HepG2 (cell line): ENCODE results near the gene SNX15. TPM values are rescaled to one million over a fixed set of nuclear protein-coding genes. Genes with fewer than 3 reads are reported as not detected.

Experiments used
- ATAC-seq: fragments of 200-7000 bp; cut with Tn5 transposase; 3 replicates; pipeline ENCODE4 v1.9.1; 2020; ENCODE audit warnings: mild to moderate bottlenecking, moderate library complexity
- BruUV-seq: library from RNA; stranded (reverse); fragments of 400-500 nt; replicated peaks from 2 replicates; lab custom pipeline; 2021; lab: Mats Ljungman, UMichigan
- CTCF ChIA-PET: fragments of 300-600 bp; formaldehyde crosslinking; extraction: SDS; loops from one replicate; lab custom pipeline; 2021; ENCODE audit warnings: low total read pairs, inconsistent platforms, low intra/inter-chr PET ratio; lab: Yijun Ruan, JAX
- POLR2A ChIA-PET: fragments of 350-600 bp; sonication (Branson Sonifier 250); formaldehyde crosslinking; loops from one replicate; lab custom pipeline; 2020; ENCODE audit warnings: antibody characterized with exemption, inconsistent platforms; lab: Yijun Ruan, JAX
- DNase-seq: peaks from one replicate; pipeline ENCODE4 v3.0.0-alpha.2; 2015; ENCODE audit warnings: low spot score
- FAIRE-seq: peaks from 3 replicates; lab custom pipeline; 2011; peaks lifted over from hg19 to GRCh38; lab: Jason Lieb, UNC
- H2AFZ ChIP-seq: one replicate; pipeline ENCODE4 v1.6.1; 2011; ENCODE audit warnings: low read length, inconsistent platforms
- H3K27ac ChIP-seq: fragments of 300-600 bp; 3 replicates; pipeline ENCODE4 v1.8.0; 2011; ENCODE audit warnings: mixed run types, mild to moderate bottlenecking, mixed read lengths, low read length, inconsistent platforms; ENCODE audit not compliant: insufficient read depth; ENCODE audit errors: extremely low read length
- H3K27me3 ChIP-seq, 2 experiments: fragments of 200-600 bp in 1 of 2; 2 replicates in 1 of 2; 3 replicates in 1 of 2; pipeline versions ENCODE4 v1.6.0 to v1.8.0; 2011; ENCODE audit warnings: low read length in 2 of 2, mild to moderate bottlenecking in 2 of 2, moderate library complexity in 2 of 2, inconsistent platforms in 1 of 2; ENCODE audit not compliant: insufficient read depth in 2 of 2, control insufficient read depth in 1 of 2
- H3K36me3 ChIP-seq, 2 experiments: fragments of 200-600 bp in 1 of 2; replicated peaks in 1 of 2; 2 replicates in 1 of 2; 3 replicates in 1 of 2; pipeline versions ENCODE4 v1.5.1 to v1.8.0; 2011; ENCODE audit warnings: low read length in 2 of 2, inconsistent platforms in 1 of 2; ENCODE audit not compliant: insufficient read depth in 2 of 2, control insufficient read depth in 1 of 2
- H3K4me1 ChIP-seq: 2 replicates; pipeline ENCODE4 v1.5.1; 2012; ENCODE audit warnings: low read length, inconsistent platforms; ENCODE audit not compliant: insufficient read depth
- H3K4me2 ChIP-seq: 2 replicates; pipeline ENCODE4 v1.6.0; 2011; ENCODE audit warnings: low read depth, low read length, inconsistent platforms
- H3K4me3 ChIP-seq, 3 experiments: fragments of 200-600 bp in 1 of 3; sonication (generic), shearing (Covaris generic) in 1 of 3; replicated peaks in 1 of 3; 2 replicates each; pipeline ENCODE4 v1.5.1; 2011 to 2016; ENCODE audit warnings: low read length in 3 of 3, inconsistent platforms in 2 of 3, low read depth in 2 of 3, mild to moderate bottlenecking in 2 of 3, control low read depth in 1 of 3, mixed read lengths in 1 of 3; ENCODE audit not compliant: insufficient read depth in 1 of 3
- H3K79me2 ChIP-seq: one replicate; pipeline ENCODE4 v1.6.1; 2011; ENCODE audit warnings: low read length, inconsistent platforms; ENCODE audit not compliant: insufficient read depth
- H3K9ac ChIP-seq: 2 replicates; pipeline ENCODE4 v1.6.0; 2011; ENCODE audit warnings: mild to moderate bottlenecking, low read depth, low read length, inconsistent platforms; ENCODE audit not compliant: insufficient read depth
- H3K9me3 ChIP-seq: 2 replicates; pipeline ENCODE4 v1.5.1; 2012; ENCODE audit warnings: mild to moderate bottlenecking, low read length
- H4K20me1 ChIP-seq: 2 replicates; pipeline ENCODE4 v1.6.0; 2011; ENCODE audit warnings: inconsistent platforms, mild to moderate bottlenecking, low read length, moderate library complexity; ENCODE audit not compliant: insufficient read depth
- AGO2 ChIP-seq: fragments of 200-400 bp; formaldehyde crosslinking; optimal IDR thresholded peaks from 2 replicates; pipeline ENCODE3; 2017; ENCODE audit warnings: mild to moderate bottlenecking, low read depth, low read length, moderate library complexity
- ARID2 ChIP-seq: sonication (generic); formaldehyde crosslinking; IDR thresholded peaks from 2 replicates; pipeline ENCODE4 v1.8.1; 2022; ENCODE audit warnings: mild to moderate bottlenecking, missing genetic modification reagents, borderline replicate concordance
- HCFC1 ChIP-seq: fragments of 150-350 bp; IDR thresholded peaks from 2 replicates; pipeline ENCODE4 v1.6.1; 2014; ENCODE audit warnings: low read depth, low read length
- HNRNPL ChIP-seq: fragments of 200-400 bp; formaldehyde crosslinking; IDR thresholded peaks from 2 replicates; pipeline ENCODE4 v1.6.1; 2017; ENCODE audit warnings: mild to moderate bottlenecking, low read depth, low read length
- MYNN ChIP-seq: sonication (generic); formaldehyde crosslinking; IDR thresholded peaks from 2 replicates; pipeline ENCODE4 v1.4.0; 2020; ENCODE audit warnings: mild to moderate bottlenecking, low read depth, missing genetic modification reagents
- POLR2A ChIP-seq, 2 experiments: IDR thresholded peaks; 2 replicates each; pipeline ENCODE4 v1.6.1; 2011; ENCODE audit warnings: low read depth in 2 of 2, low read length in 2 of 2, mild to moderate bottlenecking in 1 of 2, moderate library complexity in 1 of 2; ENCODE audit not compliant: insufficient read depth in 1 of 2
- RBFOX2 ChIP-seq: fragments of 200-400 bp; formaldehyde crosslinking; IDR thresholded peaks from 2 replicates; pipeline ENCODE4 v1.6.1; 2017; ENCODE audit warnings: low read depth, mild to moderate bottlenecking, low read length
- ZNF33B ChIP-seq: sonication (generic); formaldehyde crosslinking; IDR thresholded peaks from 2 replicates; pipeline ENCODE4 v1.5.1; 2020; ENCODE audit warnings: mild to moderate bottlenecking, missing genetic modification reagents
- ZNF589 ChIP-seq: sonication (generic); formaldehyde crosslinking; conservative IDR thresholded peaks from 2 replicates; pipeline ENCODE4 v1.8.0; 2022; ENCODE audit warnings: mild to moderate bottlenecking, moderate library complexity, missing genetic modification reagents
- ZNF687 ChIP-seq: sonication (generic); formaldehyde crosslinking; IDR thresholded peaks from 2 replicates; pipeline ENCODE4 v1.5.1; 2020; ENCODE audit warnings: mild to moderate bottlenecking, missing genetic modification reagents, moderate library complexity
- ZNF746 ChIP-seq: sonication (generic); formaldehyde crosslinking; IDR thresholded peaks from 2 replicates; pipeline ENCODE4 v1.8.0; 2022; ENCODE audit warnings: mild to moderate bottlenecking, missing genetic modification reagents
- ZNF883 ChIP-seq: sonication (generic); formaldehyde crosslinking; IDR thresholded peaks from 2 replicates; pipeline ENCODE4 v1.5.1; 2020; ENCODE audit warnings: mild to moderate bottlenecking, missing genetic modification reagents; ENCODE audit errors: not compliant biosample characterization
- WGBS: methylation state at CpG from one replicate; pipeline ENCODE4 v1.1.6; 2017; ENCODE audit warnings: low lambda C conversion rate; 5-methylcytosine and 5-hydroxymethylcytosine counted together
- in situ Hi-C: cut with HindIII; loops from 2 replicates; pipeline ENCODE4 v1.10.0; 2017; ENCODE audit warnings: low pct_unique_long_range_greater_than_20kb; ENCODE audit not compliant: extremely low pct_ligation_motif_present
- intact Hi-C: fragments of 100-400 bp; cut with micrococcal nuclease; formaldehyde crosslinking; loops from one replicate; pipeline ENCODE4 v1.10.0; 2022; ENCODE audit not compliant: unreplicated experiment
- polyA plus RNA-seq, 8 experiments: library from polyadenylated mRNA; depleted of rRNA in 3 of 8; stranded (reverse) in 7 of 8; unstranded in 1 of 8; fragments of >200 nt; fragmentation: Illumina TruSeq in 4 of 8; extraction: Trizol in 4 of 8; gene quantifications; 2 replicates each; pipeline versions ENCODE4 v1.2.1 to v1.2.3, GENCODE V29; 2011 to 2016; ENCODE audit warnings: low read depth in 4 of 8, missing spikeins in 1 of 8, mixed read lengths in 1 of 8; ENCODE audit not compliant: insufficient read depth in 1 of 8
- total RNA-seq, 5 experiments: library from RNA; depleted of rRNA; stranded (reverse); fragments of >200 nt; fragmentation: Illumina TruSeq; extraction: Trizol; gene quantifications; 2 replicates each; pipeline ENCODE4 v1.2.3, GENCODE V29; 2016; ENCODE audit warnings: low read depth in 1 of 5
- TF ChIP-seq, protein P1 (sequence below): sonication (generic); formaldehyde crosslinking; IDR thresholded peaks from 2 replicates; pipeline ENCODE4 v1.4.0; 2020; ENCODE audit warnings: missing genetic modification reagents, borderline replicate concordance
- TF ChIP-seq, protein P2 (sequence below): sonication (generic); formaldehyde crosslinking; IDR thresholded peaks from 2 replicates; pipeline ENCODE4 v1.5.0; 2020; ENCODE audit warnings: mild to moderate bottlenecking, missing genetic modification reagents

The SNX15 gene
- total and polyA plus RNA-seq, 2 of the 13 experiments (the other 11 are each of a cell fraction or from before 2014, with no cell fraction given) = 19.1 to 22.6 TPM

- Histone ChIP-seq H3K9me3 (no peaks in the 10 kb centered on the region), H3K9ac (no peak overlapping the region), H3K4me3 (no peak overlapping the region), H4K20me1 (no peaks in the 10 kb centered on the region), H3K36me3 (peaks cover 3 to 18% of the 10 kb centered on the region in 2 experiments; a peak in 3 of 5 replicates), H3K4me1 (peaks cover 24% of the 10 kb centered on the region), H3K4me2 (no peak overlapping the region), H3K27me3 (no peaks in the 10 kb centered on the region), H3K79me2 (peaks cover 10% of the 10 kb centered on the region), H2AFZ (no peak overlapping the region), H3K27ac (no peak overlapping the region)
- BruUV-seq = no TSS peak
- DNase-seq = no peak
- in situ Hi-C loops (no loop called here), intact Hi-C loops (no loop called here)
- no peak for ATAC-seq
- CTCF ChIA-PET = no interaction called here
- no peak for FAIRE-seq
- 98% methylated on average over 18 of the region's 23 CpGs for WGBS
- POLR2A ChIA-PET = interaction anchor here (3.8 kb wide), 1 partner anchor 14 kb away, joined by 39 read pairs; the partner anchor contains the start of gene NAALADL1
- TF ChIP-seq RBFOX2 (peak; percentile 67), ZNF589 (CRISPR knock-in tag) (no peak), ZNF33B (CRISPR knock-in tag) (no peak), ARID2 (no peak), AGO2 (peak; percentile 81), MYNN (no peak), POLR2A (IDR thresholded peaks at IDR 0.05; ENCODE audit: insufficient read depth in 1 of 2, low read depth in 2 of 2, low read length in 2 of 2) (peak in 1 of 2 experiments; percentile 23; a peak in 1 of 4 replicates), ZNF687 (CRISPR knock-in tag) (peak; percentile 32), HNRNPL (peak; percentile 70; the same call in 1 of the 2 replicates), ZNF746 (CRISPR knock-in tag) (no peak), ZNF883 (CRISPR knock-in tag) (no peak), HCFC1 (no peak)
- TF ChIP-seq, protein P1, sequence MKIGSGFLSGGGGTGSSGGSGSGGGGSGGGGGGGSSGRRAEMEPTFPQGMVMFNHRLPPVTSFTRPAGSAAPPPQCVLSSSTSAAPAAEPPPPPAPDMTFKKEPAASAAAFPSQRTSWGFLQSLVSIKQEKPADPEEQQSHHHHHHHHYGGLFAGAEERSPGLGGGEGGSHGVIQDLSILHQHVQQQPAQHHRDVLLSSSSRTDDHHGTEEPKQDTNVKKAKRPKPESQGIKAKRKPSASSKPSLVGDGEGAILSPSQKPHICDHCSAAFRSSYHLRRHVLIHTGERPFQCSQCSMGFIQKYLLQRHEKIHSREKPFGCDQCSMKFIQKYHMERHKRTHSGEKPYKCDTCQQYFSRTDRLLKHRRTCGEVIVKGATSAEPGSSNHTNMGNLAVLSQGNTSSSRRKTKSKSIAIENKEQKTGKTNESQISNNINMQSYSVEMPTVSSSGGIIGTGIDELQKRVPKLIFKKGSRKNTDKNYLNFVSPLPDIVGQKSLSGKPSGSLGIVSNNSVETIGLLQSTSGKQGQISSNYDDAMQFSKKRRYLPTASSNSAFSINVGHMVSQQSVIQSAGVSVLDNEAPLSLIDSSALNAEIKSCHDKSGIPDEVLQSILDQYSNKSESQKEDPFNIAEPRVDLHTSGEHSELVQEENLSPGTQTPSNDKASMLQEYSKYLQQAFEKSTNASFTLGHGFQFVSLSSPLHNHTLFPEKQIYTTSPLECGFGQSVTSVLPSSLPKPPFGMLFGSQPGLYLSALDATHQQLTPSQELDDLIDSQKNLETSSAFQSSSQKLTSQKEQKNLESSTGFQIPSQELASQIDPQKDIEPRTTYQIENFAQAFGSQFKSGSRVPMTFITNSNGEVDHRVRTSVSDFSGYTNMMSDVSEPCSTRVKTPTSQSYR (CRISPR knock-in tag) = no peak
- TF ChIP-seq, protein P2, sequence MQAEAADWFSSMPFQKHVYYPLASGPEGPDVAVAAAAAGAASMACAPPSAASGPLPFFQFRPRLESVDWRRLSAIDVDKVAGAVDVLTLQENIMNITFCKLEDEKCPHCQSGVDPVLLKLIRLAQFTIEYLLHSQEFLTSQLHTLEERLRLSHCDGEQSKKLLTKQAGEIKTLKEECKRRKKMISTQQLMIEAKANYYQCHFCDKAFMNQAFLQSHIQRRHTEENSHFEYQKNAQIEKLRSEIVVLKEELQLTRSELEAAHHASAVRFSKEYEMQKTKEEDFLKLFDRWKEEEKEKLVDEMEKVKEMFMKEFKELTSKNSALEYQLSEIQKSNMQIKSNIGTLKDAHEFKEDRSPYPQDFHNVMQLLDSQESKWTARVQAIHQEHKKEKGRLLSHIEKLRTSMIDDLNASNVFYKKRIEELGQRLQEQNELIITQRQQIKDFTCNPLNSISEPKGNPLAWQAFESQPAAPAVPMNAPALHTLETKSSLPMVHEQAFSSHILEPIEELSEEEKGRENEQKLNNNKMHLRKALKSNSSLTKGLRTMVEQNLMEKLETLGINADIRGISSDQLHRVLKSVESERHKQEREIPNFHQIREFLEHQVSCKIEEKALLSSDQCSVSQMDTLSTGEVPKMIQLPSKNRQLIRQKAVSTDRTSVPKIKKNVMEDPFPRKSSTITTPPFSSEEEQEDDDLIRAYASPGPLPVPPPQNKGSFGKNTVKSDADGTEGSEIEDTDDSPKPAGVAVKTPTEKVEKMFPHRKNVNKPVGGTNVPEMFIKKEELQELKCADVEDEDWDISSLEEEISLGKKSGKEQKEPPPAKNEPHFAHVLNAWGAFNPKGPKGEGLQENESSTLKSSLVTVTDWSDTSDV = no peak
Observed at GRCh38 chr11:65043881-65044501, 16.8 kb downstream of the SNX15 start.
